Loucy (cell line): ENCODE data around the gene TASOR2.

Experiments used
- H2AFZ ChIP-seq: fragments of 200-600 bp; sonication (generic); 2 replicates; pipeline ENCODE4 v1.6.0; 2016; ENCODE audit warnings: antibody characterized with exemption, mild to moderate bottlenecking, low read length, moderate library complexity
- H3F3A ChIP-seq: fragments of 200-600 bp; 2 replicates; pipeline ENCODE4 v1.6.0; 2016; ENCODE audit warnings: antibody characterized with exemption, low read depth, mild to moderate bottlenecking
- H3K27me3 ChIP-seq: fragments of 200-600 bp; sonication (generic); 2 replicates; pipeline ENCODE4 v1.6.1; 2014; ENCODE audit warnings: low read length, mild to moderate bottlenecking; ENCODE audit not compliant: insufficient read depth, poor library complexity, severe bottlenecking
- H3K36me3 ChIP-seq: fragments of 200-600 bp; sonication (generic); 2 replicates; pipeline ENCODE4 v1.6.1; 2016; ENCODE audit warnings: low read length; ENCODE audit not compliant: insufficient read depth
- H3K4me1 ChIP-seq: fragments of 200-600 bp; sonication (generic); 2 replicates; pipeline ENCODE4 v1.5.1; 2014; ENCODE audit warnings: low read length, mild to moderate bottlenecking; ENCODE audit not compliant: insufficient read depth, poor library complexity, severe bottlenecking
- H3K4me2 ChIP-seq: fragments of 200-600 bp; sonication (generic); 2 replicates; pipeline ENCODE4 v1.6.0; 2014; ENCODE audit warnings: antibody characterized with exemption, low read length, low read depth, mild to moderate bottlenecking; ENCODE audit not compliant: poor library complexity, severe bottlenecking
- H3K4me3 ChIP-seq: fragments of 200-600 bp; sonication (generic); 2 replicates; pipeline ENCODE4 v1.5.1; 2014; ENCODE audit warnings: low read length, mild to moderate bottlenecking, mixed read lengths; ENCODE audit not compliant: poor library complexity, severe bottlenecking
- H3K79me2 ChIP-seq: fragments of 200-600 bp; sonication (generic); 2 replicates; pipeline ENCODE4 v1.6.1; 2014; ENCODE audit warnings: low read length; ENCODE audit not compliant: insufficient read depth
- H3K9ac ChIP-seq: fragments of 200-600 bp; sonication (generic); 2 replicates; pipeline ENCODE4 v1.6.0; 2014; ENCODE audit warnings: mild to moderate bottlenecking, low read depth, low read length, moderate library complexity; ENCODE audit not compliant: poor library complexity, severe bottlenecking
- H3K9me2 ChIP-seq: fragments of 200-600 bp; sonication (generic); replicated peaks from 2 replicates; pipeline ENCODE4 v1.6.1; 2016; ENCODE audit warnings: low read depth, low read length, mixed read lengths
- H3K9me3 ChIP-seq: fragments of 200-600 bp; sonication (generic); 2 replicates; pipeline ENCODE4 v1.6.1; 2014; ENCODE audit warnings: mild to moderate bottlenecking, antibody characterized with exemption, low read length, low read depth; ENCODE audit not compliant: insufficient read depth
- H4K20me1 ChIP-seq: fragments of 200-600 bp; sonication (generic); 2 replicates; pipeline ENCODE4 v1.6.0; 2014; ENCODE audit warnings: antibody characterized with exemption, low read length, mild to moderate bottlenecking; ENCODE audit not compliant: insufficient read depth, poor library complexity, severe bottlenecking
- EZH2phosphoT487 ChIP-seq: fragments of 200-600 bp; IDR thresholded peaks from 2 replicates; pipeline ENCODE4 v1.6.1; 2018; ENCODE audit warnings: antibody characterized with exemption, mild to moderate bottlenecking, moderate library complexity, borderline replicate concordance
- TF ChIP-seq, protein P1 (sequence below): fragments of 200-600 bp; sonication (generic); conservative IDR thresholded peaks from 2 replicates; pipeline ENCODE4 v1.5.1; 2014; ENCODE audit warnings: mild to moderate bottlenecking, antibody characterized with exemption, low read length

Gene TASOR2, protein sequence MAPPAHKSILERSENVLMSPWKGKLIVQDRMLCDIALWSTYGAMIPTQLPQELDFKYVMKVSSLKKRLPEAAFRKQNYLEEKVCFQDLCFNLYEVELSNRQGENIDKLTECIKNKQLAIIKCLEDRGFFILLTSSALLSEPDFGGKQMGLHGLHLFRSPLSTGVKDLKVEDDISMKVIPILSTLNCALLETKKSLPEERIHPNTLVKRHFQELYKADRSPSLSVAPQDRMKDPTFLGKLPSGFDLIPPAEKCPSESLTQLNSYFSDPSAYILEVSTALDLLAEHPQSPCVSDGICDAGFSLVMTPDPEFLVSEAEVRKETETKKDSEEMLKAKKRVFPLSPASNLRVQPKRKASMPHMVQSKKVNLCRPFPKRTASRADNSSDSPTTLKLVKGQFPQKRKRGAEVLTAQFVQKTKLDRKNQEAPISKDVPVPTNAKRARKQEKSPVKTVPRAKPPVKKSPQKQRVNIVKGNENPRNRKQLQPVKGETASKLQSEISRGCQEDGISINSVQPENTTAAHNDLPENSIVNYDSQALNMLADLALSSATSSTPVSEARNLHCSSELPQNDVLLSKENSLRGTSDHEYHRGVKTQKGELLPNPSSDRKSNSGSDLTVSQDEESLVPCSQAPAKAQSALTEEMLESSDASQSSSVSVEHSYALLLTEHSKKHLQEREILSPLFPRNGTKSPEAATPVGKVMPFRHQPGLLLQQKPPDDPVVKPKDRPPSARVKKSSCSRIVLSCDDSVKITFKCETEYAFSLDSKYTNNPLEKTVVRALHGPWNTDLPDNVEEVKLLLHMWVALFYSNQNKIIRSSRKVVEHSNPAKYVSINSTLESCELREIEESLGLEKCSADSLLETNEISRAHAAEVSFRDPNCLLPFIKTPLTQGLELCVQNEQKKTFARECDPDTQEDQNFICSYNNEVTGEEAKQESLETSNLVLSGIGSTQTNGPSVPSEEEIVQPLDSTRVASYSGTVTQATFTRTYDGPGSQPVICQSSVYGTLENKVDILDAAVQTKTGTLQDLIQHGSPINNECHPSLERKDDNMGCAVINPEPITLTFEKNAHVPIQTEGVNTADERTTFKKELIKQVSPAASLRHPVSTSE (N-terminal part only)

DNA sequence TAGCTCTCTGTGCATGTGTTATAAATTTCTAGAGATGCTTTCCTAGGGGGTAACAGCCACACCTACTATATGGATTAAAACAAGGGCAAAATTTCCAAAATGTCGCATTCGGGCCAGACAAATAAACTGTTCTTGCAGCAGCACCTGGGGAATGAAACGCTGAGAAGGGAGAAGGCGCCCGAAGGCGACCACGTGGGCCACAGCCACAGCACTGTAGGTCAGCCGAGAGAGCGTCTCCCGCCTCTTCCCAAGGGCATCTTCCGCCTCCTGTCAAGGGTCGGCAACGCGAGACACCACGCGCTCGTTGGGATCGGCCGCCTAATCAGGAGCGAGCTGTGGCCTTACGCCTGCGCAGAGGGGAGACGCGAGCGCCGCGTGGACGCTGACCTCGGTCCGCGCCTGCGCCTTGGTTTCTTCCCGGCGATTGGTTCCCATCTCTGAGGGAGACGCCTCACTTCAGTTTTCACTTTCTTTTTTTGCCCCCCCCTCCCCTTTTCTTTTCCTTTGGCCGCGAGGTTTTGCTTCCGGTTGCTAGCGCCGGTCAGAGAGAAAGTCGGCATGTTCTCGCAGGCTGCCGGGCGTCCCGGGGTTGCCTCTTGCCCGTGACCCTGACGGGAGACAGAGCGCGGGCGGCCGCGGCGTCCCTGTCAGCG lies at the start of gene TASOR2:
Gene TASOR2, plus strand, starts transcription at position 521 of the 653 bp plus-strand sequence. CDS start 35,805 bp downstream, outside the sequence.
- H3F3A ChIP-seq: no peaks in the 10 kb centered on the region
- H3K9me3 ChIP-seq: no peaks in the 10 kb centered on the region
- no peak for TF ChIP-seq EZH2phosphoT487
- TF ChIP-seq, protein P1, sequence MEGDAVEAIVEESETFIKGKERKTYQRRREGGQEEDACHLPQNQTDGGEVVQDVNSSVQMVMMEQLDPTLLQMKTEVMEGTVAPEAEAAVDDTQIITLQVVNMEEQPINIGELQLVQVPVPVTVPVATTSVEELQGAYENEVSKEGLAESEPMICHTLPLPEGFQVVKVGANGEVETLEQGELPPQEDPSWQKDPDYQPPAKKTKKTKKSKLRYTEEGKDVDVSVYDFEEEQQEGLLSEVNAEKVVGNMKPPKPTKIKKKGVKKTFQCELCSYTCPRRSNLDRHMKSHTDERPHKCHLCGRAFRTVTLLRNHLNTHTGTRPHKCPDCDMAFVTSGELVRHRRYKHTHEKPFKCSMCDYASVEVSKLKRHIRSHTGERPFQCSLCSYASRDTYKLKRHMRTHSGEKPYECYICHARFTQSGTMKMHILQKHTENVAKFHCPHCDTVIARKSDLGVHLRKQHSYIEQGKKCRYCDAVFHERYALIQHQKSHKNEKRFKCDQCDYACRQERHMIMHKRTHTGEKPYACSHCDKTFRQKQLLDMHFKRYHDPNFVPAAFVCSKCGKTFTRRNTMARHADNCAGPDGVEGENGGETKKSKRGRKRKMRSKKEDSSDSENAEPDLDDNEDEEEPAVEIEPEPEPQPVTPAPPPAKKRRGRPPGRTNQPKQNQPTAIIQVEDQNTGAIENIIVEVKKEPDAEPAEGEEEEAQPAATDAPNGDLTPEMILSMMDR: no peak
- H3K79me2 ChIP-seq: peaks cover 48% of the 10 kb centered on the region
- H3K36me3 ChIP-seq: no peaks in the 10 kb centered on the region
- no peaks in the 10 kb centered on the region for H3K27me3 ChIP-seq
- peak within 1 kb of the TSS; percentile 66 for H2AFZ ChIP-seq
- H3K9ac ChIP-seq: peak within 1 kb of the TSS; percentile 85
- peak within 1 kb of the TSS; percentile 97 for H3K4me2 ChIP-seq
- peak within 1 kb of the TSS; percentile 92 for H3K4me3 ChIP-seq
- peaks cover 37% of the 10 kb centered on the region for H4K20me1 ChIP-seq
- no peaks in the 10 kb centered on the region for H3K9me2 ChIP-seq
- peaks cover 39% of the 10 kb centered on the region for H3K4me1 ChIP-seq

DNA sequence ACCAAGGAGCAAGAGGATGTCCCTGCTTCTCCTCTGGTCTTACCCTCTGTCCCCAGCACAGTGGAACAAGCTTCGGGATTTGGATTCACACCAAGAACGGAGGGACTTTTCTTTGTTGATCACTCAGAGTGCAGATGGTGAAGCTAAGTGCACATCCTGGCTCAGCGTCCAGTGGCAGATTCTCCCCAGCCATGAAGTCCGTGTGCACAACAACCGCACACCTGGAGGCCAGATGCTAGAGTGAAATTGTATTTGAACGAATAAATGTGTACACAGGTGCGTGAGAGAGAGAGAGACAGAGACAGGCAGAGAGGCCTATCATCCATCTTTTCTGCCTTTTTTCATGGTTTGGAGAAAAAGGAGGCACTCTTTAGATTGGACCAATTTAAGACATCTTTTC lies 49.7 kb upstream of the TASOR2 start:
- Histone ChIP-seq H3F3A (no peaks in the 10 kb centered on the region), H3K4me1 (no peaks in the 10 kb centered on the region), H3K36me3 (peaks cover 6% of the 10 kb centered on the region; the same call in 1 of the 2 replicates), H3K27me3 (no peaks in the 10 kb centered on the region), H3K4me3 (no peak overlapping the region), H3K4me2 (no peak overlapping the region), H3K9ac (no peak overlapping the region), H3K9me2 (no peaks in the 10 kb centered on the region), H2AFZ (no peak overlapping the region), H3K9me3 (no peaks in the 10 kb centered on the region), H4K20me1 (no peaks in the 10 kb centered on the region), H3K79me2 (no peaks in the 10 kb centered on the region)
- TF ChIP-seq, protein P1: no peak
- no peak for TF ChIP-seq EZH2phosphoT487

DNA sequence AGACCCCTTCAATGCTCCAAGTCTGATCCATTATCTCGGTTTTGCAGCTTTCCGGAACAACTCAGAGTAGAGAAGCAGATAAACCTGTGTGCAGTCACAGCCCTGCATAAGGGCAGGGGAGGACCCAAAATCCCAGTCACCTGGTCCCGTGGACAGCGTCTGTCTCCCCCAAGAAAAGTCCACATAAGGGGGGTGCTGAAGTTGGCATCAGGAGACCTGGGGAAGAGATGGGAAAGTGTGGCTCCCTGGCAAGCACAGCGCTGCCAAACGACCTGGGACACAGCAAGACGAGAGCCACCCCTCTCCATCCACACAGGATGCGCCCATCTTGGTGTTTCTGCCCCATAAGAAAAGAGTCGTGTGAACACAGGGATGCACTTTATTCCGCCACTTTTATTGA lies 46.1 kb upstream of the TASOR2 start:
- TF ChIP-seq, protein P1: no peak
- TF ChIP-seq EZH2phosphoT487: no peak
- no peak overlapping the region for H2AFZ ChIP-seq
- no peaks in the 10 kb centered on the region for H3F3A ChIP-seq
- peaks cover 13% of the 10 kb centered on the region; the same call in 1 of the 2 replicates for H3K36me3 ChIP-seq
- no peaks in the 10 kb centered on the region for H3K9me3 ChIP-seq
- no peak overlapping the region for H3K4me2 ChIP-seq
- no peak overlapping the region for H3K9ac ChIP-seq
- H3K4me3 ChIP-seq: no peak overlapping the region
- H3K79me2 ChIP-seq: no peaks in the 10 kb centered on the region
- H3K4me1 ChIP-seq: no peaks in the 10 kb centered on the region
- H3K9me2 ChIP-seq: no peaks in the 10 kb centered on the region
- no peaks in the 10 kb centered on the region for H4K20me1 ChIP-seq
- H3K27me3 ChIP-seq: no peaks in the 10 kb centered on the region
